ENCODE data around the gene CENPP. TPM values are rescaled to one million over a fixed set of nuclear protein-coding genes. Genes with fewer than 3 reads are reported as not detected.

The CENPP gene
- total RNA-seq, 1 experiment from 2014 or later, result 14.3 TPM

DNA sequence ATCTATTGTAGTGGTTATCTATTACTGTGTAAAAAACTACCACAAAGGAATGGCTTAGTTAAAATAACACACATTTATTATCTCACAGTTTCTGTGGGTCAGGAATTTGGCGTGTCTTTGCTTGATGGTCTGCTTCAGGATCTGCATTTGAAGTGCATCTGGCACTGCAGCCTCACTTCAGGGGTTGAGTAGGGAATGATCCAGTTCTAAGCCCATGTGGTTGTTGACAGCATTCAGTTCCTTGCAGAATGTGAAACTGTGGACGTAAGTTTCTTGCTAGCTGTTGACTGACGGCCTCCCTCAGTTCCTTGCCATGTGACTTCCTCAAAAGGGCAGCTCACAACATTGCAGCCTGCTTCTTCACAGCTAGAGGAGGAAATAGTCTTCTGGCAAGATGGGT lies 80.7 kb downstream of the CENPP start (continued):
- TF ChIP-seq, protein P1, sequence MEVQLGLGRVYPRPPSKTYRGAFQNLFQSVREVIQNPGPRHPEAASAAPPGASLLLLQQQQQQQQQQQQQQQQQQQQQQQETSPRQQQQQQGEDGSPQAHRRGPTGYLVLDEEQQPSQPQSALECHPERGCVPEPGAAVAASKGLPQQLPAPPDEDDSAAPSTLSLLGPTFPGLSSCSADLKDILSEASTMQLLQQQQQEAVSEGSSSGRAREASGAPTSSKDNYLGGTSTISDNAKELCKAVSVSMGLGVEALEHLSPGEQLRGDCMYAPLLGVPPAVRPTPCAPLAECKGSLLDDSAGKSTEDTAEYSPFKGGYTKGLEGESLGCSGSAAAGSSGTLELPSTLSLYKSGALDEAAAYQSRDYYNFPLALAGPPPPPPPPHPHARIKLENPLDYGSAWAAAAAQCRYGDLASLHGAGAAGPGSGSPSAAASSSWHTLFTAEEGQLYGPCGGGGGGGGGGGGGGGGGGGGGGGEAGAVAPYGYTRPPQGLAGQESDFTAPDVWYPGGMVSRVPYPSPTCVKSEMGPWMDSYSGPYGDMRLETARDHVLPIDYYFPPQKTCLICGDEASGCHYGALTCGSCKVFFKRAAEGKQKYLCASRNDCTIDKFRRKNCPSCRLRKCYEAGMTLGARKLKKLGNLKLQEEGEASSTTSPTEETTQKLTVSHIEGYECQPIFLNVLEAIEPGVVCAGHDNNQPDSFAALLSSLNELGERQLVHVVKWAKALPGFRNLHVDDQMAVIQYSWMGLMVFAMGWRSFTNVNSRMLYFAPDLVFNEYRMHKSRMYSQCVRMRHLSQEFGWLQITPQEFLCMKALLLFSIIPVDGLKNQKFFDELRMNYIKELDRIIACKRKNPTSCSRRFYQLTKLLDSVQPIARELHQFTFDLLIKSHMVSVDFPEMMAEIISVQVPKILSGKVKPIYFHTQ (CRISPR knock-in tag; IDR thresholded peaks at IDR 0.05), result no peak
- TF ChIP-seq OVOL2 (CRISPR knock-in tag; IDR thresholded peaks at IDR 0.05; ENCODE audit: borderline replicate concordance) (no peak), NFE2L1 (CRISPR knock-in tag; IDR thresholded peaks at IDR 0.05) (no peak)

DNA sequence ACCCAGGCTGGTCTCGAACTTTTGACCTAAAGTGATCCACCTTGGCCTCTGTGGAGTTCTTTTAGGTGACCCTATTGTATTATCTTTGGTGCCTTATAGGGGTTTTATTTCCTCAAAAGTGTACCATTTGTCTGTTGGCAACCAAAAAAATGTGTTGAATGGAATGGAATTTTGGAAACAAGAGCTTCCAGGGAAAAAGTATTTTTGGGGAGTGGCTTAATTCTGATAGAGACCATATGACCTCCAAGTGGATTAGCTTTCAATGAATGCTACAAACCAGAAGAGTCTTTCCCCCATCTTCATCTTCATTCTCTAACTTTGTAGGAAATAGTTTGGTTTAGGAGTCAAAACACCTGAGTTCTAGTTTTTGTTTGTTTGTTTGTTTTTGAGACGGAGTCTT lies 82.1 kb downstream of the CENPP start:
- Mint-ChIP-seq H3K27ac (no peak overlapping the region), H3K4me1 (peaks cover 6% of the 10 kb centered on the region; the same call in 1 of the 2 replicates), H3K27me3 (ENCODE audit: low read depth) (no peaks in the 10 kb centered on the region), H3K4me3 (no peak overlapping the region), H3K9me3 (peaks cover 5% of the 10 kb centered on the region), H3K36me3 (no peaks in the 10 kb centered on the region)
- ATAC-seq, result no peak
- DNase-seq (ENCODE audit: low spot score), result no peak
- TF ChIP-seq, protein P2, sequence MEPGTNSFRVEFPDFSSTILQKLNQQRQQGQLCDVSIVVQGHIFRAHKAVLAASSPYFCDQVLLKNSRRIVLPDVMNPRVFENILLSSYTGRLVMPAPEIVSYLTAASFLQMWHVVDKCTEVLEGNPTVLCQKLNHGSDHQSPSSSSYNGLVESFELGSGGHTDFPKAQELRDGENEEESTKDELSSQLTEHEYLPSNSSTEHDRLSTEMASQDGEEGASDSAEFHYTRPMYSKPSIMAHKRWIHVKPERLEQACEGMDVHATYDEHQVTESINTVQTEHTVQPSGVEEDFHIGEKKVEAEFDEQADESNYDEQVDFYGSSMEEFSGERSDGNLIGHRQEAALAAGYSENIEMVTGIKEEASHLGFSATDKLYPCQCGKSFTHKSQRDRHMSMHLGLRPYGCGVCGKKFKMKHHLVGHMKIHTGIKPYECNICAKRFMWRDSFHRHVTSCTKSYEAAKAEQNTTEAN (CRISPR knock-in tag; IDR thresholded peaks at IDR 0.05), result no peak
- TF ChIP-seq, protein P3, sequence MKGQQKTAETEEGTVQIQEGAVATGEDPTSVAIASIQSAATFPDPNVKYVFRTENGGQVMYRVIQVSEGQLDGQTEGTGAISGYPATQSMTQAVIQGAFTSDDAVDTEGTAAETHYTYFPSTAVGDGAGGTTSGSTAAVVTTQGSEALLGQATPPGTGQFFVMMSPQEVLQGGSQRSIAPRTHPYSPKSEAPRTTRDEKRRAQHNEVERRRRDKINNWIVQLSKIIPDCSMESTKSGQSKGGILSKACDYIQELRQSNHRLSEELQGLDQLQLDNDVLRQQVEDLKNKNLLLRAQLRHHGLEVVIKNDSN (CRISPR knock-in tag; IDR thresholded peaks at IDR 0.05), result no peak
- no peak for TF ChIP-seq ZNF423 (CRISPR knock-in tag; IDR thresholded peaks at IDR 0.05)
- no peak for TF ChIP-seq ZNF512 (CRISPR knock-in tag; IDR thresholded peaks at IDR 0.05; ENCODE audit: borderline replicate concordance)
- TF ChIP-seq MYBL2 (CRISPR knock-in tag; IDR thresholded peaks at IDR 0.05), result no peak
- TF ChIP-seq GTF2I (CRISPR knock-in tag; conservative IDR thresholded peaks at IDR 0.05), result no peak
- TF ChIP-seq, protein P4, sequence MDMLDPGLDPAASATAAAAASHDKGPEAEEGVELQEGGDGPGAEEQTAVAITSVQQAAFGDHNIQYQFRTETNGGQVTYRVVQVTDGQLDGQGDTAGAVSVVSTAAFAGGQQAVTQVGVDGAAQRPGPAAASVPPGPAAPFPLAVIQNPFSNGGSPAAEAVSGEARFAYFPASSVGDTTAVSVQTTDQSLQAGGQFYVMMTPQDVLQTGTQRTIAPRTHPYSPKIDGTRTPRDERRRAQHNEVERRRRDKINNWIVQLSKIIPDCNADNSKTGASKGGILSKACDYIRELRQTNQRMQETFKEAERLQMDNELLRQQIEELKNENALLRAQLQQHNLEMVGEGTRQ (CRISPR knock-in tag; IDR thresholded peaks at IDR 0.05), result no peak
- TF ChIP-seq, protein P5, sequence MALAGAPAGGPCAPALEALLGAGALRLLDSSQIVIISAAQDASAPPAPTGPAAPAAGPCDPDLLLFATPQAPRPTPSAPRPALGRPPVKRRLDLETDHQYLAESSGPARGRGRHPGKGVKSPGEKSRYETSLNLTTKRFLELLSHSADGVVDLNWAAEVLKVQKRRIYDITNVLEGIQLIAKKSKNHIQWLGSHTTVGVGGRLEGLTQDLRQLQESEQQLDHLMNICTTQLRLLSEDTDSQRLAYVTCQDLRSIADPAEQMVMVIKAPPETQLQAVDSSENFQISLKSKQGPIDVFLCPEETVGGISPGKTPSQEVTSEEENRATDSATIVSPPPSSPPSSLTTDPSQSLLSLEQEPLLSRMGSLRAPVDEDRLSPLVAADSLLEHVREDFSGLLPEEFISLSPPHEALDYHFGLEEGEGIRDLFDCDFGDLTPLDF (CRISPR knock-in tag; IDR thresholded peaks at IDR 0.05), result no peak
- TF ChIP-seq, protein P6, sequence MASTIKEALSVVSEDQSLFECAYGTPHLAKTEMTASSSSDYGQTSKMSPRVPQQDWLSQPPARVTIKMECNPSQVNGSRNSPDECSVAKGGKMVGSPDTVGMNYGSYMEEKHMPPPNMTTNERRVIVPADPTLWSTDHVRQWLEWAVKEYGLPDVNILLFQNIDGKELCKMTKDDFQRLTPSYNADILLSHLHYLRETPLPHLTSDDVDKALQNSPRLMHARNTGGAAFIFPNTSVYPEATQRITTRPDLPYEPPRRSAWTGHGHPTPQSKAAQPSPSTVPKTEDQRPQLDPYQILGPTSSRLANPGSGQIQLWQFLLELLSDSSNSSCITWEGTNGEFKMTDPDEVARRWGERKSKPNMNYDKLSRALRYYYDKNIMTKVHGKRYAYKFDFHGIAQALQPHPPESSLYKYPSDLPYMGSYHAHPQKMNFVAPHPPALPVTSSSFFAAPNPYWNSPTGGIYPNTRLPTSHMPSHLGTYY (CRISPR knock-in tag; IDR thresholded peaks at IDR 0.05), result no peak
- TF ChIP-seq ZNF416 (CRISPR knock-in tag; IDR thresholded peaks at IDR 0.05), result no peak
- no peak for TF ChIP-seq ZNF532 (CRISPR knock-in tag; IDR thresholded peaks at IDR 0.05; ENCODE audit: borderline replicate concordance)
- no peak for TF ChIP-seq ZNF396 (CRISPR knock-in tag; IDR thresholded peaks at IDR 0.05; ENCODE audit: borderline replicate concordance)
- no peak for TF ChIP-seq ZNF138 (CRISPR knock-in tag; conservative IDR thresholded peaks at IDR 0.05)
- no peak for TF ChIP-seq NR3C1 (CRISPR knock-in tag; conservative IDR thresholded peaks at IDR 0.05; ENCODE audit: low read depth)
- no peak for TF ChIP-seq TCF7 (CRISPR knock-in tag; IDR thresholded peaks at IDR 0.05; ENCODE audit: low read depth)
- no peak for TF ChIP-seq JAZF1 (CRISPR knock-in tag; IDR thresholded peaks at IDR 0.05)
- TF ChIP-seq, protein P7, sequence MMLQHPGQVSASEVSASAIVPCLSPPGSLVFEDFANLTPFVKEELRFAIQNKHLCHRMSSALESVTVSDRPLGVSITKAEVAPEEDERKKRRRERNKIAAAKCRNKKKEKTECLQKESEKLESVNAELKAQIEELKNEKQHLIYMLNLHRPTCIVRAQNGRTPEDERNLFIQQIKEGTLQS (CRISPR knock-in tag; conservative IDR thresholded peaks at IDR 0.05), result no peak
- TF ChIP-seq JUN (CRISPR knock-in tag; IDR thresholded peaks at IDR 0.05), result no peak
- TF ChIP-seq NFYB (CRISPR knock-in tag; conservative IDR thresholded peaks at IDR 0.05; ENCODE audit: low read depth), result no peak
- ChIA-PET CTCF (no interaction called here), POLR2A (no interaction called here)
